ENCODE data around the gene ATCAY.

The ATCAY gene

DNA sequence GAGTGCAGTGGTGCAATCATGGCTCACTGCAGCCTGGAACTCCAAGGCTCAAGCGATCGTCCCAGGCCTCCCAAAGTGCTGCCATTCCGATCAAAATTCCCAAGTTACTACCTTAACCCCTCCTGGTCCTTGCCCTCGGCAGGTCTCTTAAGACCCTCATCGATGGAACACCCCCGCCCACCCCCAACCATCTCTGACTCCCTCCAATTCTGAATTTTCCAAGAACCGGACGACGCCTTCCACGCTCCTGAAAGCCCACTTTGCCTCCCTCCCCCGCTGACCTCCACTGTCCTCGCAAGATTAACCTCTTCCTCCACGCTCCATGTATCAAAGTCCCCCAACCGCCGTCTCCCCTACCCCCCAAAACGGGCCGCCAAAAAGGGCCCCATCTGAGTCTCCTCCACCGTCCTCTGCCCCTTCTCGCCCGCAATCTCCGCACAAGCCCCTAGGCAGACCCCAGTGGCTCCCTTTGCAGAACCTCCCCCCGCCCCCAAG is 89.9 kb downstream of the ATCAY start:
- DNase-seq (ENCODE audit: low spot score), result no peak

- DNase-seq (ENCODE audit: low spot score), result peak; percentile 95
These were observed 90.5 kb downstream of the ATCAY start, which contains the start of gene DAPK3 for GRCh38 chr19:3970808-3971598. DAPK3 (minus strand) TSS chr19:3971099; CDS start chr19:3969735, 1,364 bp downstream.

DNA sequence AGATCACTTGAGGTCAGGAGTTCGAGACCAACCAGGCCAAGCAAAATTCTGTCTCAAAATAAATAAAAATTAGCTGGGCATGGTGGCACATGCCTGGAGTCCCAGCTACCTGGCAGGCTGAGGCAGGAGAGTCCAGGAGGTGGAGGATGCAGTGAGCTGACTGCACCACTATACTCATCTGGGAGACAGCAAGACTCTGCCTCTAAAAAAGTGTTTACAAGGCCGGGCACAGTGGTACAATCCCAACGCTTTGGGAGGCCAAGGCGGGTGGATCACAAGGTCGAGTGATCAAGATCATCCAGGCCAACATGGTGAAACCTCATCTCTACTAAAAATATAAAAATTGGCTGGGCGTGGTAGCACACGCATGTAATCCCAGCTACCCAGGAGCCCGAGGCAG is 94.7 kb downstream of the ATCAY start:
- DNase-seq (ENCODE audit: low spot score), result no peak

- no peak for DNase-seq (ENCODE audit: low spot score)
These were observed 95.2 kb downstream of the ATCAY start for GRCh38 chr19:3975637-3976087.

GRCh38 chr19:3976495-3977241 is 96.2 kb downstream of the ATCAY start:
- DNase-seq (ENCODE audit: low spot score), result peak; percentile 43

All from AG20443 (cell line).